ENCODE results near the gene PHF21B.

The PHF21B gene

DNA sequence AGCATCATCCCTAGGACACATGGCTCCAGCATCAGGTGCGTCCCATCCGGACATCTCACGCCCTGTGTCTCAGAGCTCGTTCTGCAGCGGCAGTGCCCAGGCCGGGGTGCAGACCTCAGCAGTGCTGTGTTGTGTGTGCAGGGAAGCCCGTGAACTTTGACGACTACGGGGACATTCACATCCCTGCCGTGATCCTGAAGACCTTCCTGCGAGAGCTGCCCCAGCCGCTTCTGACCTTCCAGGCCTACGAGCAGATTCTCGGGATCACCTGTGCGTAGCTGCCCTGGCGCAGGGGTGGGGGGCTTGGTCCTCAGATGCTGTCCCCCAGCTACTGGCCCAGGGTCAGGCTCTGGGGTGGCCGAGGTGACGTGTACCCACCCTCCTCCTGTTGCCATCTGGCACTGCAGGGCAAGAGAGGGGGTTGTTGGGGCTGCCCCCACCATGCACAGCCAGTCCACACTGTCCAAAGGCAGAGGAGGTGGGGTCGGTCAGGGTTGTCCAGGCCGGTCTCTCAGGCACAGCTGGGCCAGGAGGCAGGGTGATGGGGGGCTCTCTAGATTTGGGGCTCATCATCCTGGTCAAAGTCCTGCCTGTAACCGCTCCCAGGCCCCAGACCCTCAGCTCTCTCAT lies 160.9 kb downstream of the PHF21B start:
- POLR2A ChIA-PET = no interaction called here
- H3K4me3 ChIP-seq (ENCODE audit: low read depth, low read length) = no peak overlapping the region
- no peaks in the 10 kb centered on the region for H3K4me1 ChIP-seq (ENCODE audit: control insufficient read depth, insufficient read depth, low read length)
- no peaks in the 10 kb centered on the region for H3K9me3 ChIP-seq (ENCODE audit: control insufficient read depth, insufficient read depth, low read depth, low read length)
- TF ChIP-seq ZNF843 (tag by site-specific recombination; IDR thresholded peaks at IDR 0.05) (no peak), TCF7L2 (IDR thresholded peaks at IDR 0.05; ENCODE audit: borderline replicate concordance, low read depth, low read length) (no peak), ZNF239 (tag by site-specific recombination; IDR thresholded peaks at IDR 0.05) (no peak), ZFHX2 (tag by site-specific recombination; conservative IDR thresholded peaks at IDR 0.05) (no peak), ZNF10 (tag by site-specific recombination; IDR thresholded peaks at IDR 0.05) (no peak), HOXC10 (CRISPR knock-in tag; IDR thresholded peaks at IDR 0.05) (no peak), SP3 (tag by site-specific recombination; IDR thresholded peaks at IDR 0.05) (no peak), ZNF426 (tag by site-specific recombination; IDR thresholded peaks at IDR 0.05) (no peak), ZNF221 (tag by site-specific recombination; IDR thresholded peaks at IDR 0.05; ENCODE audit: borderline replicate concordance) (no peak), ZNF311 (tag by site-specific recombination; IDR thresholded peaks at IDR 0.05; ENCODE audit: borderline replicate concordance) (no peak), ZNF629 (tag by site-specific recombination; IDR thresholded peaks at IDR 0.05) (no peak)
- TF ChIP-seq, protein P1, sequence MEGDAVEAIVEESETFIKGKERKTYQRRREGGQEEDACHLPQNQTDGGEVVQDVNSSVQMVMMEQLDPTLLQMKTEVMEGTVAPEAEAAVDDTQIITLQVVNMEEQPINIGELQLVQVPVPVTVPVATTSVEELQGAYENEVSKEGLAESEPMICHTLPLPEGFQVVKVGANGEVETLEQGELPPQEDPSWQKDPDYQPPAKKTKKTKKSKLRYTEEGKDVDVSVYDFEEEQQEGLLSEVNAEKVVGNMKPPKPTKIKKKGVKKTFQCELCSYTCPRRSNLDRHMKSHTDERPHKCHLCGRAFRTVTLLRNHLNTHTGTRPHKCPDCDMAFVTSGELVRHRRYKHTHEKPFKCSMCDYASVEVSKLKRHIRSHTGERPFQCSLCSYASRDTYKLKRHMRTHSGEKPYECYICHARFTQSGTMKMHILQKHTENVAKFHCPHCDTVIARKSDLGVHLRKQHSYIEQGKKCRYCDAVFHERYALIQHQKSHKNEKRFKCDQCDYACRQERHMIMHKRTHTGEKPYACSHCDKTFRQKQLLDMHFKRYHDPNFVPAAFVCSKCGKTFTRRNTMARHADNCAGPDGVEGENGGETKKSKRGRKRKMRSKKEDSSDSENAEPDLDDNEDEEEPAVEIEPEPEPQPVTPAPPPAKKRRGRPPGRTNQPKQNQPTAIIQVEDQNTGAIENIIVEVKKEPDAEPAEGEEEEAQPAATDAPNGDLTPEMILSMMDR (tag by site-specific recombination; IDR thresholded peaks at IDR 0.05) = no peak
- TF ChIP-seq, protein P2, sequence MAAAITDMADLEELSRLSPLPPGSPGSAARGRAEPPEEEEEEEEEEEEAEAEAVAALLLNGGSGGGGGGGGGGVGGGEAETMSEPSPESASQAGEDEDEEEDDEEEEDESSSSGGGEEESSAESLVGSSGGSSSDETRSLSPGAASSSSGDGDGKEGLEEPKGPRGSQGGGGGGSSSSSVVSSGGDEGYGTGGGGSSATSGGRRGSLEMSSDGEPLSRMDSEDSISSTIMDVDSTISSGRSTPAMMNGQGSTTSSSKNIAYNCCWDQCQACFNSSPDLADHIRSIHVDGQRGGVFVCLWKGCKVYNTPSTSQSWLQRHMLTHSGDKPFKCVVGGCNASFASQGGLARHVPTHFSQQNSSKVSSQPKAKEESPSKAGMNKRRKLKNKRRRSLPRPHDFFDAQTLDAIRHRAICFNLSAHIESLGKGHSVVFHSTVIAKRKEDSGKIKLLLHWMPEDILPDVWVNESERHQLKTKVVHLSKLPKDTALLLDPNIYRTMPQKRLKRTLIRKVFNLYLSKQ (tag by site-specific recombination; IDR thresholded peaks at IDR 0.05; ENCODE audit: borderline replicate concordance) = no peak
- H3K27ac ChIP-seq (ENCODE audit: extremely low read depth, low read depth, low read length) = no peak overlapping the region
- CTCF ChIA-PET = interaction anchor here (0.6 kb wide), 1 partner anchor 1243 kb away, joined by 3 read pairs; no protein-coding TSS in a partner anchor
- peaks cover 0 to 8% of the 10 kb centered on the region in 2 experiments; a peak in 2 of 3 replicates for H3K36me3 ChIP-seq (ENCODE audit: control insufficient read depth in 2 of 2, insufficient read depth in 1 of 2, low read length in 2 of 2)

DNA sequence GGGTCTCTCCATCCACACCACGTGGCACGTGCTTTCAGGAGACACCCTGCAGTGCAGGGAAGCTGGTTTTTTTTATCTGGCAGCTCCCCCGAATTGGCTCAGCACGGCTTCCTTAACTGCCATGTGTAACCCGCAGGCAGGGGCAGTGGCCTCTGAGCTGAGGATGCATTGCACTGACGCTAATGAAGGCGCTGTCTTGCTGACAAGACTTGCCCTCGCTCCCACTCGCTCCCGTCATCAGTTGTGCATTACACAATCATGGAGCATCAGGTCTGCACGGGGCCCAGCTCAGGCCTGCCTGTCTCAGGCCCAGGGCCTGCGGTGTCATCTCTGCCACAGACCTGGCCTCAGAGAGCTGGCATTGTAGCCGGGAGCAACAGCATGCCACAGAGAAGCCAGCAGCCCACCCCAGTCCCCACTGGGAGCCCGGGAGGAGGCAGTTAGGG lies 161.5 kb downstream of the PHF21B start:
- ChIA-PET CTCF (interaction anchor here (0.6 kb wide), 1 partner anchor 1243 kb away, joined by 3 read pairs; no protein-coding TSS in a partner anchor), POLR2A (interaction anchor here (0.6 kb wide), 1 partner anchor 159 kb away, joined by 3 read pairs; no protein-coding TSS in a partner anchor)
- Histone ChIP-seq H3K4me3 (ENCODE audit: low read depth, low read length) (no peak overlapping the region), H3K4me1 (ENCODE audit: control insufficient read depth, insufficient read depth, low read length) (no peaks in the 10 kb centered on the region), H3K36me3 (ENCODE audit: control insufficient read depth in 2 of 2, insufficient read depth in 1 of 2, low read length in 2 of 2) (peaks cover 0 to 8% of the 10 kb centered on the region in 2 experiments; a peak in 2 of 3 replicates), H3K9me3 (ENCODE audit: control insufficient read depth, insufficient read depth, low read depth, low read length) (no peaks in the 10 kb centered on the region), H3K27ac (ENCODE audit: extremely low read depth, low read depth, low read length) (no peak overlapping the region)
- no peak for TF ChIP-seq HOXD13 (CRISPR knock-in tag; IDR thresholded peaks at IDR 0.05; ENCODE audit: borderline replicate concordance)
- TF ChIP-seq SP2 (tag by site-specific recombination; IDR thresholded peaks at IDR 0.05) = no peak
- TF ChIP-seq BCL11A (tag by site-specific recombination; IDR thresholded peaks at IDR 0.05; ENCODE audit: low read depth) = no peak
- TF ChIP-seq ZBTB21 (tag by site-specific recombination; IDR thresholded peaks at IDR 0.05) = no peak
- TF ChIP-seq, protein P3, sequence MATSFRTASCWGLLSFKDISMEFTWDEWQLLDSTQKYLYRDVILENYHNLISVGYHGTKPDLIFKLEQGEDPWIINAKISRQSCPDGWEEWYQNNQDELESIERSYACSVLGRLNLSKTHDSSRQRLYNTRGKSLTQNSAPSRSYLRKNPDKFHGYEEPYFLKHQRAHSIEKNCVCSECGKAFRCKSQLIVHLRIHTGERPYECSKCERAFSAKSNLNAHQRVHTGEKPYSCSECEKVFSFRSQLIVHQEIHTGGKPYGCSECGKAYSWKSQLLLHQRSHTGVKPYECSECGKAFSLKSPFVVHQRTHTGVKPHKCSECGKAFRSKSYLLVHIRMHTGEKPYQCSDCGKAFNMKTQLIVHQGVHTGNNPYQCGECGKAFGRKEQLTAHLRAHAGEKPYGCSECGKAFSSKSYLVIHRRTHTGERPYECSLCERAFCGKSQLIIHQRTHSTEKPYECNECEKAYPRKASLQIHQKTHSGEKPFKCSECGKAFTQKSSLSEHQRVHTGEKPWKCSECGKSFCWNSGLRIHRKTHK (tag by site-specific recombination; IDR thresholded peaks at IDR 0.05) = no peak
- TF ChIP-seq ZFHX2 (tag by site-specific recombination; conservative IDR thresholded peaks at IDR 0.05) = no peak
- TF ChIP-seq ZNF146 (tag by site-specific recombination; IDR thresholded peaks at IDR 0.05) = no peak
- TF ChIP-seq WT1 (tag by site-specific recombination; IDR thresholded peaks at IDR 0.05) = no peak
- no peak for TF ChIP-seq ZNF843 (tag by site-specific recombination; IDR thresholded peaks at IDR 0.05)
- TF ChIP-seq ZNF350 (tag by site-specific recombination; IDR thresholded peaks at IDR 0.05) = no peak
- TF ChIP-seq ZNF157 (tag by site-specific recombination; IDR thresholded peaks at IDR 0.05) = no peak
- no peak for TF ChIP-seq ZNF391 (tag by site-specific recombination; IDR thresholded peaks at IDR 0.05; ENCODE audit: borderline replicate concordance, low read depth)
- no peak for TF ChIP-seq FEZF1 (tag by site-specific recombination; IDR thresholded peaks at IDR 0.05)
- TF ChIP-seq, protein P4, sequence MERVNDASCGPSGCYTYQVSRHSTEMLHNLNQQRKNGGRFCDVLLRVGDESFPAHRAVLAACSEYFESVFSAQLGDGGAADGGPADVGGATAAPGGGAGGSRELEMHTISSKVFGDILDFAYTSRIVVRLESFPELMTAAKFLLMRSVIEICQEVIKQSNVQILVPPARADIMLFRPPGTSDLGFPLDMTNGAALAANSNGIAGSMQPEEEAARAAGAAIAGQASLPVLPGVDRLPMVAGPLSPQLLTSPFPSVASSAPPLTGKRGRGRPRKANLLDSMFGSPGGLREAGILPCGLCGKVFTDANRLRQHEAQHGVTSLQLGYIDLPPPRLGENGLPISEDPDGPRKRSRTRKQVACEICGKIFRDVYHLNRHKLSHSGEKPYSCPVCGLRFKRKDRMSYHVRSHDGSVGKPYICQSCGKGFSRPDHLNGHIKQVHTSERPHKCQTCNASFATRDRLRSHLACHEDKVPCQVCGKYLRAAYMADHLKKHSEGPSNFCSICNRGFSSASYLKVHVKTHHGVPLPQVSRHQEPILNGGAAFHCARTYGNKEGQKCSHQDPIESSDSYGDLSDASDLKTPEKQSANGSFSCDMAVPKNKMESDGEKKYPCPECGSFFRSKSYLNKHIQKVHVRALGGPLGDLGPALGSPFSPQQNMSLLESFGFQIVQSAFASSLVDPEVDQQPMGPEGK (tag by site-specific recombination; IDR thresholded peaks at IDR 0.05) = no peak
- TF ChIP-seq ZNF274 (IDR thresholded peaks at IDR 0.05; ENCODE audit: low read length) = no peak
- no peak for TF ChIP-seq ZNF274 (tag by site-specific recombination; IDR thresholded peaks at IDR 0.05; ENCODE audit: borderline replicate concordance)
- TF ChIP-seq ZNF777 (tag by site-specific recombination; IDR thresholded peaks at IDR 0.05; ENCODE audit: borderline replicate concordance) = no peak
- TF ChIP-seq ZNF626 (tag by site-specific recombination; IDR thresholded peaks at IDR 0.05) = no peak
- TF ChIP-seq YY1 (tag by site-specific recombination; IDR thresholded peaks at IDR 0.05) = no peak

Measured in HEK293 (cell line).